ENCODE measurements around the gene TEX36.
A peak's percentile ranks its signal among the peaks of the same experiment; 100 is the strongest.
"Not testable (repeated sequence)": the region's sequence is repeated elsewhere in the genome, so short reads cannot be mapped to it uniquely, and the experiment has no call there.

Gene TEX36, protein sequence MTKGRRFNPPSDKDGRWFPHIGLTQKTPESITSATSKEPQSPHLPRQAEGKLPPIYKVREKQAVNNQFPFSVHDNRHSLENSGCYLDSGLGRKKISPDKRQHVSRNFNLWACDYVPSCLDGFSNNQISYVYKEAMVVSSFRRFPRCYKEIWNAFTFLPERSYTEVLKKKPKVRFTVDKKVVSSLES

DNA sequence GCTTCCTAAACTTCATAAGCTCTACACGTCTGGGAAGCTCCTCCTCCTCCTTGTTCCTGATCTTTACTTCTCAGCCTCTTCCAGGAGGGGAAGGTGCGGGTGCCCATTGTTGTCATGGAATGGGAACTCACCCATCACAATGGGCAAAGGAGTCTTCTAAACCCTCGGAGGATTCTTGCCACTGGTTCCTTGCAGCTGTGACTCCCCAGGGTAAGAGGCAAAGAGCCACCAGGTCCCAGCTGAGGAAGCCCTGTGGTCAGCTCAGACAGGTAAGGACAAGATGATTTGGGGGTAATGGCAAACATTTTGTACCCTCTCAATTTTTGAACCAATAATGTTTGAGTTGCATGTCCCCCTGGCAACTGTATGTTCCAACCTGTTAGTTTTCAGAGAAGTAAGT, at the start of gene TEX36:
Gene TEX36 (minus strand): TSS at position 101 of the 400 bp plus-strand sequence. CDS start 174 bp downstream, outside the sequence.
- DNase-seq: no peak

DNA sequence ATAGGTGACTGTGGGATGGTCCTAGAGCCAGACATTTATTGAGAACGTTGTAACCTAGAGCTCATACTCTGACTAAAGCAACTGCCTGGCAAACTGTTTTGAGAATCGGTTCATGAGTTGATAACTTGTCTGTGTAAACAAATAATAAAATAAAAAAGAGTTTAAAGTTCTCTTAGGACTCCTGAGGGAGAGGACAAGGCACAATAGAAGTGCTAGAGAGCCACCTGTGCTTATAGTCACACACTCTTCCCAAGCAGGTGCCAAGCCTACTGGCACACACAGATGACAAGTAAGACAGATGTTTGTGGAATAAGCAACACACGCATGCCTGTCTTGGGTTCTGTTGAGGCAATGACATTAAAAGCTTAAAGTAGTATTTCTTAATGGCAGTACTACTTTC, 44.5 kb upstream of the TEX36 start:
- DNase-seq: no peak

DNA sequence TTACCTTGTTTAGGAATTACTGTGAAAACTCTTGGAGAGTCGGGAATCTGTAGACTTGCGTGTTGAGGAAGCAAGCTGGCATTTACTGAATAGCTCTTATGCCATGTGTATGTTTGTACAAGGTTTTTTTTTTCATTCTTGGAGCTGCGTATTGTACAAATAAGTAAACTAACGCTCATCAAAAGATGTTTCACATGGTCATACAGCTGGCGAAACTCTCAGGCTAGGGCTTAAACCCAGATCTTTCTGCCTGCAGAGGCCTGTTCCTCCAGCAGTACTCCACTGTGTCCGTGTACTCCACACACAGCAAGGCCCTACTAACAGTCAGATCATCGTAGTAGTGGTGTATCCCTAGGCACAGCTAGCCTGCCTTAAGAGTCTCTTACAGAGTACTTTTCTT, 44.0 kb upstream of the TEX36 start:
- DNase-seq: no peak

DNA sequence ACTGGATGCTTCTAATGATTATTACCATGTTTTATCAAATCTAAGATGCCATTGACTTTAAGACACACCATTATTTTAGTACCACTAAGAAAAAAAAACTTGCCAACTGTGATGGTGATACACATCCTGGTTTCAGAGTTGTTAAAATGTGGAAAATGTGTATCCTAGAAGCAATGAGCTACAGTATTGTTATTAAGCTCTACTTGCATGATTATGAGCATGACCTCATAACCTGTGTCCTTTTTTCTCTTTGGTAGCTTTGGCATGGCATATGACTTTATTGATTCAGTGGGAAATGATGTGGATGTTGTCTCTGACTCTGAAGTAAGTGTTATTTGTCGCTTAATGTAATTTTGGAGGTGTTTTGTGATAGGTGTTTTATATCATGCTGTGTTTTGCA, 39.8 kb upstream of the TEX36 start:
- no peak for DNase-seq

DNA sequence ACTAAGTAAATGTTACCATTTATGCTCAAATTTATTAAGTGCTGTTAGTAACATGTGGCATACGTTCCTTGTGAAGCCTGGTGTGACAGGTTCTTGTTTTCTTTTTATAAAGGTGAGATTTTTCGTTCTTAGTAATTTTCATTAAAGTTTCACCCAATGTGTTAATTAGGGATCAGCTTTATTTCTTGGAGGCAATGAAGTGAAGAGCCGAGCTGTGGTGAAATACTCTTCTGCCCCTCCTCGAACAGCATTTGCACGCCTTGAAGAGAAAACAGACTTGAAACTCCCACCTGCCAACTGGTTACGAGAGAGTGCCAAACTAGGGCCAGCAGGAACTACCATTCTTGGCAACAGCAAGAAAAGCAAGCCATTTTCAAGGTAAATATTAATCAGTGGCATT, 38.1 kb upstream of the TEX36 start:
- no peak for DNase-seq

DNA sequence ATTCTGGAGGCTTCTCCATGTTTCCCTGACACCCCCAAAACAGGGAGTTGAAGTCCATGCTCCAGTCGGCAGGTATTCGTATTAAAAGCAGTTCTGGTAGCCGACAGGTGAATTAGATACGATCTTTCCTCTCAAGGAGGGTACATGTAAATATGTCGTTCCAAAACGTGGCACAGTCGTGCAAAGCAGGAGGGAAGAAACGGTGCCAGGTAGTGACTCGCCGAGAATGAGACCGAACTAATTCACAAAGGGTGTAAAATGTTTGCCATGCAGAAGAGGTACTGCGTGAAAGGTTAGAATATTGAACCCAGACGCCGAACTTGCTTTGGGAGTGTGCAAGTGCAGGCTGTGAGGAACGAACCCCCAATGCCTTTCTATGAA, 37.0 kb upstream of the TEX36 start:
- no peak for DNase-seq

DNA sequence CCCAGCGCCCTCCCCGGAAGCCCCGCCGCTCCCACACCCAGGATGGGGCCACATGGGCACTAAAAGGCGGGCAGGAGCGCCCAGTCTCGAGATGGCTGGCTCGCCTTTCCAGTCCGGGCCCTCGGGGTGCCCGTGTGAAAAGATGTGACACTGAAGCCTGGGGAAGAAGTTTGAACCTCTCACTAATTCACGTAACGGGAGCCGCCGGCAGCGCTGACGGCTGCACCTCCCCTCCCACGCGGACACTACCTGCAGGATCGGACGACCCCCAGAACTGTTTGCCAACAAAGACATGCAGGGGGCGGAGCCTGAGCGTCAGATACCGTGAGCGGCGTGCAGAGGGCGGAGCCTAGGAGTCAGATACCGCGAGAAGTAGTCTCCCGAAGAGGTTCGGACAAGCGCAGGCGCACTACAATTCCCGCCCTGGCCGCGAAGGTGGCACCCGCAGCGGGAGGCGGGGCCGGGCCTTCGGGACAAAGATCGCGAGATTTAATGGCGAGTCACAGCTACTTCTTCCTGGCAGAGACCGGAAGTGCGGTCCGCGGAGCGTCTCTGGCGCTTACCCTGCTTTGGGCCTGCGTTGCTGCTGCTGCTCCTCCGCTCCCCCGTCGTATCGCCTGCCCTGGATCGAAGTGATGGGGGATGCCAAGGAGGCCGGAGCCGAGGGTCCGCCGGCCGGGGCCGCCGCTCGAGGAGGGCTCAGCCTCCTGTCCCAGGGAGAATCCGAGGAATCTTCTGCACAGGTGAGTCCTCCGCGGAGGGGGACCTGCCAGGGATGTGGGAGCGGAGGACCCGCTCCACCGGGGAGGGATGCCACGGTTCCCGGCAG, 36.4 kb upstream of the TEX36 start, which contains the start of gene EDRF1:
Gene EDRF1 (plus strand): TSS at position 537 of the 829 bp plus-strand sequence. CDS start 99 bp downstream, at position 636.
- peak; percentile 99 for DNase-seq

DNA sequence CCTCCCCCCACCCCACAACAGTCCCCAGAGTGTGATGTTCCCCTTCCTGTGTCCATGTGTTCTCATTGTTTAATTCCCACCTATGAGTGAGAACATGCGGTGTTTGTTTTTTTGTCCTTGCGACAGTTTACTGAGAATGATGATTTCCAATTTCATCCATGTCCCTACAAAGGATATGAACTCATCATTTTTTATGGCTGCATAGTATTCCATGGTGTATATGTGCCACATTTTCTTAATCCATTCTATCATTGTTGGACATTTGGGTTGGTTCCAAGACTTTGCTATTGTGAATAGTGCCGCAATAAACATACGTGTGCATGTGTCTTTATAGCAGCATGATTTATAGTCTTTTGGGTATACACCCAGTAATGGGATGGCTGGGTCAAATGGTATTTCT, 31.8 kb upstream of the TEX36 start:
- DNase-seq: not testable (repeated sequence)

DNA sequence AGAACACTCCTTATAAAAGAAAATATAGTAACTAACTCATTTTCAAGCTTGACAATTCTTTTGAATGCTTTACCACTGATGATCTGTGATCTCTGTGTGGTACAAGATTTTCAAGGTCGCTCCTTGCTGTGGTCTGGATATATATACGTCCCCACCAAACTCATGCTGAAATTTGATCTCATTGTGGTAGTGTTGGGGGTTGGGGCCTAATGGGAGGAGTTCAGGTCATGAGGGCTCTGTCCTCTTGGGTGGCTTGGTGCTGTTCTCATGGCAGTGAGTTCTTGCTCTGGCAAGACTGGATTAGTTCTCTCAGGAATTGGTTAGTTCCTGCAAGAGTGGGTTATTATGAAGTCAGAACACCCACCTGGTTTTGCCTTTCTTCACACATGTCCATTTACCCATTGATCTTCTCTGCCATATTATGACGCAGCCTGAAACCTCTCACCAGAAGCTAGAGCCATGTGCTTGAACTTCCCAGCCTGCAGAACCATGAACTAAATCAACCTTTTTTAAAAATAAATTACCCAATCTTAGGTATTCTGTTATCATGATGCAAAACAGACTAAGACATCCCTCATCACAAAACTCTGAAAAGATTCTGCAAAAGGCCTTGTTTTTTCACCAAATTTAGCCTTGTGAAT, 28.3 kb upstream of the TEX36 start:
- no peak for DNase-seq

DNA sequence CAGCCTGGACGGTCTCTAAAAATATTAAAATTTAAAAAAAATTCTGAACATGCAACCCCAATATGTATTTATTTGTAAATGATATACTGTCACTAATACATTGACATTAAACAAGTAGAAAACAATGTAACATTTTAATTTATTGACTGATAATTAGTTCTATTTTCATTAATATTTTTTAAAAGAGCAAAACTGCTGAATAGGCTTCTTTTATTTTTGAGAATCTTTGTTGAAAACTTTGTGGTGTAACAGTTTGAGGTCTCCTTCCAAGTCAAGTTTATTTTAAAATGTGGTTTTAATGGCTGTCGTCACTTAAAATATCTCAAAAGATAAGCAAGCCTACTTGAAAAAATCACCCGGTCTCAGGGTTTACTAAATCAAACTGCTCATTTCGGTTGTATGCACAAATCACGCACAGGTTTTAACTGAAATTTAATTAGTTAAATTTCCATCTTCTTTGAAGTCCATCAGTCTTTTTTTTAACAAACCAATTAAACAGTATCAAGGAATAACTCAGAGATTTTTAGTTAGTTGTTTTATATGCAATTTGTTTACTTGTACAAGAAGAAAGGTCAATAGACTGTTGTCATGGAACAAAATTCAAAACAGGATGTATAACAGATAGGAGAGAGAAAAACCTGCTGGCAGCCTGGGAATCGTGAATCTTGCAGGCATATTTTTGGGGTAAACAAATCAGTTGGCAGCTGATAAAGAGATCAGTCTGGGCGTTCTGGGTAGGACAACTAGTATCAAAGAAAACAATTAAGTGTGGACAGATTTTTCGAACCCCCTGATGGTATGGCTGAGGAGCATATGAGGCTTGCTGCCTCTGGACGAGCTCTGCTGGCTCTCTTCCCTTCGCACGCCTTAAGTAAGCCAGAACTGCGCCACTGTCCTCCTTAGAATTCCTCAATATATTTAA, 26.9 kb upstream of the TEX36 start:
- DNase-seq: no peak

DNA sequence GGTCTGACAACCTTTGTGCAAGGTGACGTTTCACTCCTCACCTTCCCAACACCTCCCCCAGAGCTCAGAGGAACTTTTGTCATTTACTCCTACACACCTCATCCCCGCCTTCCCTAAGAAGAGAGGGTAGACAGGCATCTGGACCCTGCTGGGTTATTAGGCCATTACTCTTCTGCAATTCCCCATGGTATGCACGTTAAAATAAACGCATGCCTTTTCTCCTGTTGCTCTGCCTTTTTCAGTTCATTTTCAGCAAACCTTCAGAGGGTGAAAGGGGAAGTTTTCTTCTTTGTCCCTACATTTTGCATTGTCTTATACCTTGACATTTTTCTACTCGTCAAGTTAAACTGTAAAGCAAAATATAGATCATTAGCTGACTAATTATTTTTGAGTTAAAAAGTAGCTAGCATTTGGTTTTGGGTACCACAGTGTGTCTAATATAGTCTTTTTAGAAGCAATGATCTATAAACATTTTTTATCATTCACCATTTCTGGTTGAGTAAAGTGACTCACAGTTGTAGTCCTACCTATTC, 26.1 kb upstream of the TEX36 start:
- no peak for DNase-seq

DNA sequence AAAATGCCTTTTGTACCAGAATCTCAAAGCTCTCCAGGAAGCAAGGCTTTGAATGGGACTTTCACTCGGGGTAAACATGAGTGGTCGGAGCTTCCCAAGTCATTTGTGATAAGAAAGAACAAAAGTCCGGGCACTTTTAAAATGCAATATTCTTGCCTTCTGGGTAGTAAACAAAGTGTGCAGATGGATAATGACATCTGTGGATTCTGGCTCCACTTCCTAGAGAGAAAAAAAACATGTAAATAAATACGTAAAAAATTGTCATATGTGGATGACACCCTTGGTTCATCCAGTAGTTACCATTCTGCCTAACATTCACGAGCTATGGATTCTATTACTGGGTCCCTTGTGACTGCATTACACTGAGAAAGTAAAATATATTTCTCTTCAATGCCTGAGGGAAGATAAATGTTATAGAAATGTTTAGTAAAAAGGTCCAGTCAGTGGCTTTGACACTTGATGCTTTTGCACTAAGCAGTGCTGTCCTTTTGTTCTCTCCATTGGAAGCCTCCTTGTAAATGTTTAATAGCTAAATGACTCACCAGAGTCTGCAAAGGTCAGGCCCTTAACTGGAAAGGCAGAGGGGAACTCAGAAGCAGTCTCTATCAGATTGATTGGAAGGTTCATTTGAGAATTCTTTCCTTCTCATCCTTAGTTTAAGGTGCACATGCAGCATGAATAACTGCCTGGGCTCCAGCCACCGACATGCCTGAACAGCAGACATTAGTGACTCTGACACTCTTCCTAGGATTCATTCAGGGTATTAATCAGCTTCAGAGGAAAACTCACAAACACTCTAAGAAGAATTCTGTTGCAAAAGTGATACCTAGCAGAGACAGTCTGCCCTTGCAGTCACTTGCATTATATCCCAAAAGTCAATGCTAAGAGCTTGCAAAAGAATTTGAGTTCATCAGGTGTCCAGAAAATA, 24.8 kb upstream of the TEX36 start:
- DNase-seq: no peak

DNA sequence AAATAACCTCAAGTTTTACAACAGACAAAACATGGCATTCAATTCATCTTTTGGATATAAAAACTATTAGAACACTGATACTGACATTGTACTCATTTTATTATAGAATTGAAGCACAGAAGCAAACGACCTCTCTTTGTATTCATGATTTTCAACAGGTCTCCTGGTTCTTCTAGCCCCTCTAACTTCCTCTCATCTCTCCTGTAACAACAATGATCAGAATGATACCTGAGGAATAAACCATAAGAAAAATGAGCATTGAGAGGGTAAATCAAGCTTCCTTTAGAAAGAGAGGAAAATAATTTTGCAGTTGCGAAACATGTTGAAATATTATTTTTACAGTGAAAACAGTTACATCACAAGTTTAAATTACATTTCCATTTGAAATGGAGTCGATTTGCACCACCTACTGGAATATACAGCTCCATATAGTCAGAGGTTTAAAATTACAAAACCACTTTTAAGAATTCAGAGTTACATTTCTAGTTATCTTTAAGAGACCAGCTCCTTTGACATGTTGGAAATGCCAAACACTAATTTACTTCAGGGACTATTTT, 17.5 kb upstream of the TEX36 start:
- DNase-seq: no peak

DNA sequence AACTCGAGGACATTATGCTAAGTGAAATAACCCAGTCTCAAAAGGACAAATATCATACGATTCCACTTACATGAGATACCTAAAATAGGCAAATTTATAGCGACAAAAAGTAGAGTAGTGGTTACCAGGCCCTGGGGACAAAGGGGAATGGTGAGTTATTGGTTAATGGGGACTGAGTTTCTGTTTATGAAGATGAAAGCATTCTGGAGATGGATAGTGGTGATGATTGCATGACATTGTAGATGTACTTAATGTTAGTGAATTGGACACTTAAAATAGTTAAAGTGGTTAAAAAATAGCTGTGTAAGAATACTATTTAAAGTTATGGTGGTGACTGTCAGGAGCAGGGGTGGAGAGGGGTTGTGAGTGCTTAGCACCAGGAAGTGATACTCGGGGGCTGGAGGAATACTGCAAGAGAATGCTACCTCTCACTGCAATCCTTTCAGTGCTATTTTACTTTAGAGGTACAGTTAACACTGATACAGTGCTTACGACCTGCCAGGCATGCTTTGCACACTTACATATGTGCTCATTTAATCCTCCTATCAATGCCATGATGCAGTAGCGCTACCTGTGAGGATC, 16.7 kb upstream of the TEX36 start:
- no peak for DNase-seq

DNA sequence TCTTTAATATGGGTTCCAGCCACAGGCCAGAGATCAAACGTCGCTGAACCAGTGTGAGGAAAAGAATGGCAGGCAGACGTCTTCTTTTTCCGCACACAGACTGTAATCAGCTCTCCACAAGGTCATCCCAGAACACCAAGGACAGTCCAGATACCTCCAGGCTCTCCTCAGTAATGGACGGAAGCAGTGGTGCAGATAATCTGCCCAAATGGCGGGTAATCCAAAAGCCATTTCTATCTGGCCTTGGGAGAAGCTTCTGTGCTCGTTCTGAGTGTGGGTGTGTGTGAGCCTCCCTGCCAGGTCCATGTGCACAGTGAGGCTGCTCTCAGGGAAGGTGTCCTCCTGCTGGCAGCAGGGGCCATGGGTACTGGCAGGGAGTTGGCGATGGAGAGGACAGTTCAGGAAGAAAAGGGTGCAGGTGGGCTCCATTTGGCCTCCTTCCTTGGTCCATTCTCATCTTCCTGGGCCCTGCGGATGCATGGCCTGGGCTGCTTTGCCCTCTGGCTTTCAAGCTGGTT, 15.6 kb upstream of the TEX36 start:
- no peak for DNase-seq

DNA sequence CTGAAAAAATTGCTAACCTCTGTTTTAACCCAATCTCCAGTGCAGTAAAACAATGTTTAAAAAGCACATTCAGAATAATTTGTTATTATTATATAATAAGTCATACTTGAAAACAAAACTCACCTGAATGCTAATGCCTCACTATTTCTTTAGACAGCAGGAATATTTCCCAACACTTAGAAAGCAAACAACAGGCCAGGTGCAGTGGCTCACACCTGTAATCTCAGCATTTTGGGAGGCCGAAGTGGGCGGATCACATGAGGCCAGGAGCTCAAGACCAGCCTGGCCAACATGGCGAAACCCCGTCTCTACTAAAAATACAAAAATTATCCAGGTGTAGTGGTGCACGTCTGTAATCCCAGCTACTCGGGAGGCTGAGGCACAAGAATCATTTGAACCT, 13.9 kb upstream of the TEX36 start:
- DNase-seq: not testable (repeated sequence)

DNA sequence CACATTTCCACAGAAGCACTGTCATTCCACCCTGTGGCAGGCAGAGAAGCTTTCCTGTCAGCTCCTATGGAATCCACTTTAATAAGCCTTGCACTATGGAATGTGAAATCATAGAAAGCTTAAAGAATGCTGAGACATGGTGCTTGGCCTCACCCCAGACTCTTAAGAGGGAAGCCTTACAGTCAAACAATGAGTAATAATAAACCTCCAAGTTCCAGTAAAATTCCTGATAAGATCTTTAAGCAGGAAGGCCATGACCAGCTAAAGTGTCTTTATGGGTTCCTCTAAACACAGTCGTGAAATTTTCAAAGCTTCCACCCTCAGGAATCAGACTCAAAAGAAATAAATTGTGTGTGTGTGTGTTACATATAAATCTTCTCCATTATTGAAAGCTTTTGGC, 11.9 kb upstream of the TEX36 start:
- DNase-seq: no peak

DNA sequence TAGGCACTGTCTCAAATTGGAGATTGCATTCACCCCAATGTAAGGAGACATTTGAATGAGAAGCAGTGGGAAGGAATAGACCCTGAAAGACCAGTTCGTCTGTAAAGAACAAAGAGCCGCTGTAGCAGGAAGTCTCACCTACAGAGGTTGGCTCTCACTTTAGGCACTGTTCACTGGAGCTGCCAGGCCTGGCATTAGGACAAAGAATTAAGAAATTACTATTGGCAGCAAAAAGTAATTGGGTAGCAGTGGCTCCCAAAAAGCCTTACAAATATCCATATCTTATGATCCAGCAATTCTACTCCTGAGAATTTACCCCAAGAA, 10.5 kb upstream of the TEX36 start:
- no peak for DNase-seq

DNA sequence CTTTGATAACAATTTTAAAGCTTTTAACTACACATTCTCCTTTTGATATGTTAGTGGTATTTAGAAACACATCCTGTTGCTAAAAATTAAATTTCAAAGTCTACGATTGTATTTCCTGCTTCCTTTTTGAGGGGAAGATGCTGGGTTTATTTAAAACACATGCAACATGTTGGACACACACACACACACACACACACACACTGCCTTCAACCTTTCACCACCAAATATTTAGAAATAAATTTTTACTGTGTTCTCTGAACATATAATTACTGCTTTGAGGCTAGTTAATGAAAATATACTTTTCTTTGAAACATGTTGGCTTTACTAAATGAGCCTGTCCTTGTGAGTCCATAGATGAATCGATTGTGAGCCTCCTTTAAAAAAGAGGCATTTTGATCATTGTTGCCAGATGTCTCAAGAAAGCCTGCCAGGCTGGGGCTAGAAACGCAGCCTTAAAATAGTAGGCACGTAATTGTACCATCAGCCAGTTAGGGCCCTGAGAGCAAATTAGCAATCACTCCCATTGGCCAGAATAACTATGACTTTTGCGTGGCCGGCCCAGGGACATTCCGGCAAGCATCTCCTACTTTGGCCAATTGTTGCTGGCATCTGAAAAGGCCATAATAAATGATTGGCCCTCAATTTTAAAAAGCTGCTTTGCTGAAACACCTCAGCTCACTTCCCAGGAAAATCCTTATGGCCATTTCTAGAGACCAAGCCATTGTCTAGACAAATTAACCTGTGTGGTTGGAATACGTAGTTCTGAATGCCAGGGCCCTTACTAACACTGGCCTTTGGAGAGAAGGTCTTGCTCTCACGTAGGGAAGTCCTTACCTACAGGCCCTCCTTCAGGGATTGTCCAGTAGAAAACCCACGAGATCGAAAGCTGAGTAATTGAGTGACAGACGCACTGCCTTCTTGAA, 9.9 kb upstream of the TEX36 start:
- DNase-seq: no peak

DNA sequence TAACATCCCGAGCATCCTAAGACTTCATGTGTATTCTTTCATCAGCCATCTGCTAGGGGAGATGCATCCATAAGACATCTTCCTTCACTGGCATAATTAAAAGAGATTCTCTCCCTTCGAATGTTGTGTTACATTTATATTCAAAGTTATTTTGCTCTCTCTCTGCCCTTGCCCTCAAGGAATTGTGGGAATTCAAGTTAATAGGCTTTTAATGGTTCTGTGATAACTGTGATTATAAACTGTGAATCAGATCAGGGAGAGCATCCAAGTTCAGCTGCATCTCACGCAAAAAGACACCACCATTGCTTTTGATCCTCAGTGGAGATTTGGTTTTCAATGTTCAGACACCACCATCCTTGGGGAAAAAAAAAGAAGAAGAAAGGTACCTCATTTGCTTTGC, 9.2 kb upstream of the TEX36 start:
- no peak for DNase-seq
